Right lobe of liver (tissue), 4 donors: ENCODE results near the gene ANKRD11.

Experiments used
- POLR2A ChIP-seq: fragments of 450-650 bp; IDR thresholded peaks from one replicate; pipeline ENCODE4 v1.6.1; 2017; ENCODE audit warnings: antibody characterized with exemption, mild to moderate bottlenecking
- TF ChIP-seq, protein P1 (sequence below), 4 donors: fragments of 200-600 bp in 3 of 4; fragments of 450-650 bp in 1 of 4; IDR thresholded peaks; one replicate each; pipeline versions ENCODE4 v1.5.1 to v1.8.0; 2016 to 2022; ENCODE audit warnings: antibody characterized with exemption in 4 of 4, mild to moderate bottlenecking in 2 of 4
- donor health status: DM: no; HTN: no; CAD: no.
- donor health status: DM: no; HTN: no; CAD: no.
- donor health status: DM: no; HTN: yes; CAD: no.

GRCh38 chr16:89484923-89485679 is 5.3 kb downstream of the ANKRD11 start:
- TF ChIP-seq, protein P1, sequence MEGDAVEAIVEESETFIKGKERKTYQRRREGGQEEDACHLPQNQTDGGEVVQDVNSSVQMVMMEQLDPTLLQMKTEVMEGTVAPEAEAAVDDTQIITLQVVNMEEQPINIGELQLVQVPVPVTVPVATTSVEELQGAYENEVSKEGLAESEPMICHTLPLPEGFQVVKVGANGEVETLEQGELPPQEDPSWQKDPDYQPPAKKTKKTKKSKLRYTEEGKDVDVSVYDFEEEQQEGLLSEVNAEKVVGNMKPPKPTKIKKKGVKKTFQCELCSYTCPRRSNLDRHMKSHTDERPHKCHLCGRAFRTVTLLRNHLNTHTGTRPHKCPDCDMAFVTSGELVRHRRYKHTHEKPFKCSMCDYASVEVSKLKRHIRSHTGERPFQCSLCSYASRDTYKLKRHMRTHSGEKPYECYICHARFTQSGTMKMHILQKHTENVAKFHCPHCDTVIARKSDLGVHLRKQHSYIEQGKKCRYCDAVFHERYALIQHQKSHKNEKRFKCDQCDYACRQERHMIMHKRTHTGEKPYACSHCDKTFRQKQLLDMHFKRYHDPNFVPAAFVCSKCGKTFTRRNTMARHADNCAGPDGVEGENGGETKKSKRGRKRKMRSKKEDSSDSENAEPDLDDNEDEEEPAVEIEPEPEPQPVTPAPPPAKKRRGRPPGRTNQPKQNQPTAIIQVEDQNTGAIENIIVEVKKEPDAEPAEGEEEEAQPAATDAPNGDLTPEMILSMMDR (IDR thresholded peaks at IDR 0.05) = no peak
- no peak for TF ChIP-seq POLR2A
